GM19099 (cell line): Measurements from ENCODE around the gene CORO1C.
A peak's percentile ranks its signal among the peaks of the same experiment; 100 is the strongest.

Experiments used
- POLR2A ChIP-seq: IDR thresholded peaks from 3 replicates; pipeline ENCODE4 v1.6.1; 2011; ENCODE audit warnings: low read depth; ENCODE audit not compliant: insufficient read length; ENCODE audit errors: extremely low read depth

The CORO1C gene

DNA sequence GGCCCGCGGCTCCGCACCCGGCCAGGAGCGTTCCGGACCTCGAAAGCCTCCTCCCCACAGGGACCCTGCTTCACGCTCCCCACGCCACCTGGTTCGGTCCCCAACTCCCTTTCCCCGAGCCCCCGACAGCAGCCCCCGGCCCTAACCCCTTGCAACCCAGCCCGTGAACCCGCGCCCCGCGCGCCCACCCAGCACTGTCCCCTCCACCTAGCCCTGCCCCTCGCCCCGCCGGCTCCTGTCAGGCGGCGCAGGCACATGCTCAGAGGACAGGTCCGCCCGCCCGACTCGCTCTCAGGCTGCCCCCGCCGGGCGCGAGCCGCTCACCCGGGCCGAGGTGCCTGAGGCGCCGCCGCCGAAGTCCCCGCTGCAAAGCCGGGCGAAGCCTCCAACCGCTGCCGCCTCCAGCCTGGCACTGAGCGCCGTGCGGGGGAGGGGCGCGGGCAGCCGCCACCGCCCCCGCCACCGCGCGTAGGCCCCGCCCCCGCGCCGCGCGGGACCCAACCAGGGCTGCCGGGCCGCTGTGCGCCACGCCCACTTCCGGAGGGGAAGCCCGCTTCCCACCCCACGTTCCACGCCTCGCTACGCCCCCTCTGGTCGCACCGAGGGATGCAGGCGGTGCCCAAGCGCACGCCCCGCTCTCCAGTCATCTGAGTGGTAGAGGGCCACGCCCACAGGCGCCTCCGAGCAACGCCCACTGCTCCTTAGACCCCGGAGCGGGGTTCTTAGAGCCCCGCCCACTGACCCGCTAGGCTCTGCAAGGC lies at the start of gene CORO1C:
Gene CORO1C (minus strand): TSS at position 414 of the 761 bp plus-strand sequence. CDS start 30,200 bp downstream, outside the sequence.
- peak; percentile 80 for TF ChIP-seq POLR2A

DNA sequence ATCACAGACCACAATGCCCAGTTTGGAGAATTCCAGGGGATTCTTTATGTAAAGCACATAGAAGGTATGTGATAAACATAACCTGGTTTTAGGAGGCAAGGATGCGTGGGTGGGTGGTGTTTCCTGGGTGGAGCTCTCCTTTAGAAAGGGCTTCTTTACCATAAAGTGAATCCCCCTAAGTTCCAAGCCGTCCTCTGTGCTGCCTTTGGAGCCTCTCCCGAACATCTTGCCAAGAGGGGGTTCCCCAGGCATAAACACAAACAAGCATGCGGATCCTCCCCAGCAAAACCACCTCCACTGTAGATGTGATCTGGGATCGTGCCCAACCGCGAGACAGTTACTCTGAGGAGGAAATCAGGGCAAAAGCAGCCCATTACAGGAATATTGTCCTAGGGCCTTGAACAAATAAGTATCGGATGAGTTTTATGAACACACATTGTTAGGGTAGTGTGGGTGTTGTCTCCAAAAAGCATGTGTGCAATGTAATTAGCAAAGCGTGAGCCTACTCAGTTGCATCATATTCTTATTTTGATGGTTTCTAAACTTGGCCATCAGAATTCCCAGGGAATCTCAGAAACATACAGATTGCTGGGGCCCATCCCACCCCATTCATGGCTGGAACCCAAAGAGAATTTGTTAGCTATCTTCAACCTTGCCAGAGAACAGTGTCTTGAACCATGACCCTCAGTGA lies 48.8 kb upstream of the CORO1C start:
- no peak for TF ChIP-seq POLR2A

DNA sequence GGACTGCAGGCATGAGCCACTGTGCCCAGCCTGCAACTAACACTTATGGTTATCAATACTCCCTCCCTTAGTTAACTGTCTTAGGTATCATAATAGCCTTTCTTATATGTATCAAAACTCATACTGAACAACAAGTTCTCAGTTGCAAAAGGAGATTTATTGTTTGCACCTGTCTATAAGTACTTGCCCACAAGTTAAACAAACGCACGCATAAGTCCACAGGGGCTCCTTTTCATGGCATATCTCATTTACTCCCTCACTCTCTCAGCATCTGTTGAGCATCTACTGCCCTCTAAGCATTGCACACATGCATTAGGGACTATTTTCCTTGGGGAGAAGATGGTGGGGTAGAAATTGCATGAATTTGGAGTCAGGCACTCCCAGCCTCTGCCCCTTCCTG lies 46.7 kb upstream of the CORO1C start:
- no peak for TF ChIP-seq POLR2A

DNA sequence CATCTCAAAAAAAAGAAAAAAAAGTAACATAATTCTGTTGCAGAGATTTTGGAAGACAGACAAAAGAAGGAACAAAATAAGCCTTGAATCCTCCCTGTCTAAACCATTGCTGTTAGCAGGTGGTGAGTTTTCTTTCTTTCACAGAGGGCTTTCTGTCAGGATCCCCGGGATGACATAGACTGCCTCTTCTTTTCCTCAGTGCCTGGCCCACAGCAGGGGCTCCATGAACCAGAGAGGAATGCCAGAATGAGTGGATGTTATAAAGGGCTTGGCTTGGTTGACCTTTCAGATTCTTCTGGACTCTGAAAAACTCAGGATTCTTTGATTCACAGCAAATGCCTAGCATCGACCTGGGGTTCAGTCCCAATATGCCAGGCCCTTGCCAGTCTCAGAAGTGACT lies 45.8 kb upstream of the CORO1C start:
- TF ChIP-seq POLR2A = no peak

DNA sequence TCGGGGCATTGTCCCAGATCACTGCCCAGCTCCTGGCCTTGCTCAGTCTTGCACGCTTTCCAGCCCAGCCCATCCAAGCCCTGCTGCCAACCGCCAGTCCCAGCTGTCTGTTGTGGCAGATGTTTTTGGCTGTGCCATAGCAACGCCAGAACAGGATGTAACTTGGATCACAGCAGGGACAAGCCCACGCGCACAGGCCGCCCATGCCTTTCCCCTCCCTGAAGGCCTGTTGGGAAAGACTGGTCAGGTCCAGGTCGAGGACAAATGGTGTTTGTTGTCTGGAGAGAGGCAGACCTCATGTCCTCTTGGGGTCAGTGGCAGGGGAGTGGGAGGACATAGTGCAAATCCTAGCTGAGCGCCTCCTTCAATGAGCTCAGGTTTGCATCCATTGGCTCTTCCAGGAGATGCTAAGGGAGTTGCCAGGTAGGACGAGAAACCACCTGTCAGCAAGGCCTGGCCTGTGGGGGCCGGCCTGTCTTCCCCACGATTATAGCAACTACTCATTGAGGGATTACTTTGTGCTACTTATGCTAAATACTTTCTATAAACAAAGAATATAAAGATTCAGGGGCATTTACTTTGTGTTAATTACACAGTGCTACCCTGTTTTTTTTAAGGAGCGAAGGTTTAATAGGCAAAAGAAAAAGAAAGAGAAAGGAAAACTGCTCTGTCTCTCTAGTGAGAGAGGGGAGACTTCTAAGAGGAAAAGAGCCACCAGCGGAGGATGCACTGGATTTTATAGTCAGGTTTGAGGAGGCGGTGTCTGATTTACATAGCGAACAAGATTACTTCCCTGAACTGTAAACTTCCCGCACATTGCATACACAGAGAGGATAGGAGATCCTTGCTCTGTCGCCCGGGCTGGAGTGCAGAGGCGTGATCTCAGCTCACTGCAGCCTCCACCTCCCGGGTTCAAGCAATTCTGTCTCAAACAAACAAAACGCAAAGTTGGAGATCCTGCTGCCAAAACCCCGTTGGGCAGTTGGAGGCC lies 42.8 kb upstream of the CORO1C start:
- TF ChIP-seq POLR2A = no peak

DNA sequence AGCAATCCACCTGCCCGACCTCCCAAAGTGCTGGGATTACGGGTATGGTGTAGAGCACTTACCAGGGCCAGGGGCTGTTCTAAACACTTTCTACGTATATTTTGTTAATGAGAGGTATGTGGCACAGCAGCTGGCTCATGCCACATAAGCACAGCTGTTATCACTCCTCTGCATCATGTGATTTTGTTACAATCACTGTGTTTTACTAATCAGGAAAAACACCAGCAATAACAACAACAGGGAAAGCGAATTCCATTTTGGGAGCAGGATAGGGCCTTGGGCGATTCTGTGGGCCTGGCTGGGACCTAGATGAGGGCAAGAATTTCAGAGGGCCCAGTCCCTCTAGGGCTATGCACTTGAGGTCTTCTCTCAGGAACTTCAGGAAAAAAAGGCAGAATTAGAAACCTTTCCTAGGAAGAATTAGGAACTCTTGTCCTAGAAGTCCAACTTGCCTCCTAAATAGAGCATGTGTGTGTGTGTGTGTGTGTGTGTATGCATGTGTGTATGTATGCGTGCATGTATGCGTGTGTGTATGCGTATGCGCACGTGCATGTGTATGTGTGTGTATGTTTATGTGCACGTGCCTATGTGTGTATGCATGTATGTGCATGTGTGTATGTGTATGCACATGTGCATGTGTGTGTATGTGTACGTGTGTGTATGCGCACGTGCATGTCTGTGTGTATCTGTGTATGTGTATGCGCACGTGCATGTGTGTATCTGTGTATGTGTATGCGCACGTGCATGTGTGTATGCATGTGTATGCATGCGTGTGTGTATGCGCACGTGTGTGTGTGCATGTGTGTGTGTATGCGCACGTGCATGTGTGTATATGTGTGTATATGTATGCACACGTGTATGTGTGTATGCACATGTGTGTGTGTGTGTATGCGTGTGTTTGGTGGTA lies 41.8 kb upstream of the CORO1C start:
- no peak for TF ChIP-seq POLR2A

DNA sequence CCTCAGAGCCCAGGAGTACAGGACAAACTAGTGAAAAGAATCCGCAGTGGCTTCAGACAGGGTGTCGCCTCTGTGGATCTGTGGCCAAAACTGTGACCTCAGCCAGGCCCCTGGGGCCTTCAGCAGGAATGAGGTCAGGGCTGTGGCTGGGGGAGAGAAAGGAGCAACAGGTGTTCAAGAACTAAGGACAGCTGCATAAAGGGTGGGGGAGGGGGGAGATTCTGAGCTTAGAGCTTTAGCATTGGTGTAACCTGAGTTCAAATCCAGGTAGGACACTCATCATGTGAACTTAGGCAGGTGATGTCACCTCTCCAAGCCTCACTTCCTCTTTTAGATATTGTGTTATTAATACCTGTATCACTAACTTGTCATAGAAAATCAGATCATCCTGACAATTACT lies 40.9 kb upstream of the CORO1C start:
- no peak for TF ChIP-seq POLR2A

DNA sequence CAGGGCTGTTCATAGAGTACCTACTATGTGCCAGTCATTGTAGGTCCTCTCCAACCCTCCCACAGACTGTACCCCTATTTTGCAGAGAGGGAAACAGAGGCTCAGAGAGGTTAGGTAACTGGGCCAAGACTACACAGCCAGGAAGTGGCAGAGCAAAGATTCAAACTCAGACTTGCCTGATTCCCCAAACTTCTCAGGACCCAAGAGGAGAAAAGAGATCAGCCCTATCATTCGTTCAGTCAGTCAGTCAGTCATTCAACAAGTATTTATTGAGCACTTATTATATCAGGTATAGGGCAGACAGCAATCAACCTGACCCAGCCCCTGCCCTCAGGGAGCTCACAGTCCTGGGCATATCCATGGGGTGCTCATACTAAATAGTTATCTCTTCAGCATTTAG lies 39.6 kb upstream of the CORO1C start:
- TF ChIP-seq POLR2A = no peak

DNA sequence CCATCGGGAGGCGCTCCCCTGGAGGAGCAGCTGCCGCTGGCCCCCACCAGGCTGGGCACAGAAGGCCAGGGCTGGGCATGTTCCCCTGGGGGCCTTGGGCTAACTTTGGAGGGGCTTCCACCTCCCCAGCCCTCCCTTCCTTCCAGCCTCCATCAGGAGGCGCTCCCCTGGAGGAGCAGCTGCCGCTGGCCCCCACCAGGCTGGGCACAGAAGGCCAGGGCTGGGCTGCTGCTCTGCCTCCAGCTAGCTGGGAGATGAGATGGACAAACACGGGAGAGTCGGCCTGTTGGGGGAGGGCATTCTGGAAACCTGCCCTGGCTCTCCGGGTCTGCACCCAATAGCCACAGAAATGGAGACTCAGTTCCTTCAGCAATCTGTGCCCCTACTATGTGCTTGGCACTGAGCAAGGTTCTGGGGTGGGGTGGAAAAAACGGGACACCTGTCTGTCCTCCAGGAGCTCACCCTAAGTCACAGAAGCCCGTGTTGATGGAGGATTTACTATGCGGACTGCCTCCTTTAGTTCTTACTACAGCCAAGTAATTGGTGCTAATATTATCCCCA lies 39.0 kb upstream of the CORO1C start:
- TF ChIP-seq POLR2A = no peak

DNA sequence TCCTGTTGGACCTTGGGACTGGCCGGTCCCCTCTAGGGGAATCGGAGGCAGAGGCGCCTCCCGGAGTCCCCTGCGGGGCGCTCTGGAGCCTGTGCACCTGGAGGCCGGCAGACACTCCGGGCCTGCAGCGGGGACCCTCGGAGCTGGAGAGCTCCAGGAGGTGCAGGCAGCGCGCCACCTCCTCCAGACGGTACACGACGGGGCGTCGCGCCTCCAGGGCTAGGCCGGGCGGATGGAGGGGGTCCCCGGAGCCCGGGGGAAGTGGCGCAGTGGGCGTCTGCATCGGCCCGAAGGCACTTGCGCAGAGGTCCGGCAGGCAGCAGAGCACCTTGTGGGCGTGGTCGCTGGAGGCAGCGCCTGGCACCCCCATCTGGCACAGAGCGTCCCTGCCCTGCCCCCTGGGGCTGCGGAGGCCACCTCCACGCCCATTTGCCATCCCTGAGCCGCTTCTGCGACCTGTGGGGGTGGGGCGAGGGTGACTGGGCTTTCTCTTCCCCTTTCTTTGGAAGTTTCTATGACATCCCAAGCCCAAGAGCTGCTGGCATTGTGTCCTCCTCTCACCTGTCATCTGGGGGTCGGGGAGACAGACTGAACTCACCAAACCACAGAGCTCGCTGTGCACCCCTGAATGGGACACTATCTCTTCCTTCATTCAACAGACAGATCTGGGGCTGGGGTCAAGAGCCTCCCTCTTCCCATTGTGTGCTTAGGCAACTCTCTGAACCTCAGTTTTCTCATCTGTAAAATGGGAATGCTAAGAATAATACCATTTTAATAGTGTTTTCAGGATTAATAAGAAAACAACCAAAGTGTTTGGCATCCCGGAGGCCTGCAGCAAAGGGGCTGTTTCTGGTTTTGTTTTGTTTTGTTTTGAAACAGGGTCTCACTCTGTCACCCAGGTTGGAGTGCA lies 37.5 kb upstream of the CORO1C start:
- no peak for TF ChIP-seq POLR2A

DNA sequence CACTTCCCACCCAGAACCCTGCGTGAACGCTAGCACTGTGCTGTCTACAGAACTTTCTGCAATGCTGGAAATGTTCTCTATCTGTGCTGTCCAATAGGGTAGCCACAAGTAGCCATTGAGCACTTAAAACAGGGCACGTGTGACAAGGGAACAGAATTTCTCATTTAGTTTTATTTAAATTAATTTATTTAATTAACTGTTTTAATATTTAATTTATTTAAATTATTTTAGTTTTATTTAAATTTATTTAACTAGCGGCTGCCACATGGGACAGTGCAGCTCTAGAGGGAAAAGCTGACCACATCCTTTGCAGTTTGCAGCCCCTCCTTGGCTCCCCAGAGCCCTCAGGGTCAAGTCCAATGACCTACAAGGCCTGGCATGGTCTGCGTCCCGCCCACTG lies 35.0 kb upstream of the CORO1C start:
- TF ChIP-seq POLR2A = no peak

DNA sequence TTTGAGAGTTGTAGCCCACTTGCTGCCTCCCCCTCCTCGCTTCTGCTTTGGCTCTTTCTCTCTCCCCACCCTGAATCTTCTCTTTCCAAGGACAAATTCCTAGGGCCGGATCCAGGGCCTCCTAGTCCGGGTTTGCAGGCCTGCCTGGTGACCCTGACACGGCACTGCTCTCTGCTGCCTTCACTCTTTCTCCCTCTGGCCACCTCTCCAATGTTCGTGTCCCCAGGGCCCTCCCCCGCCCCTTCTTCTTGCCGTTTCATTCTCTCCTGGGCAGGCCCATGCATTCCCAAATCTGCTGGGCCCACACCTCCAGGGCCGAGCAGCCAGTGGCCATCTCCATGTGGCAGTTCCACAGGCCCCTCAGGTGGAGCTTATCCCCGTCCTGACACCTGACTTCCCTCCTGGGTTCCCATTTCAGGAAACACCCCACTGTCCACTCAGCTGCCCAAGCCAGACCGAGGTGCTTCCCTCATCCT lies 34.0 kb upstream of the CORO1C start:
- TF ChIP-seq POLR2A = no peak
